Retinal pigment epithelial cell (primary cell): Measurements from ENCODE around the gene DDB1.
A peak's percentile ranks its signal among the peaks of the same experiment; 100 is the strongest.

ENCODE experiments used
- DNase-seq: peaks from one replicate; pipeline ENCODE4 v3.0.0-alpha.2; 2010; ENCODE audit warnings: low read depth
- H3K4me3 ChIP-seq: 2 replicates; pipeline ENCODE4 v1.5.1; 2011; ENCODE audit warnings: mild to moderate bottlenecking, low read length, control low read depth, moderate library complexity
- CTCF ChIP-seq: conservative IDR thresholded peaks from 2 replicates; pipeline ENCODE4 v1.5.1; 2011; ENCODE audit warnings: low read depth, low read length, control low read depth, inconsistent platforms

DDB1 gene

DNA sequence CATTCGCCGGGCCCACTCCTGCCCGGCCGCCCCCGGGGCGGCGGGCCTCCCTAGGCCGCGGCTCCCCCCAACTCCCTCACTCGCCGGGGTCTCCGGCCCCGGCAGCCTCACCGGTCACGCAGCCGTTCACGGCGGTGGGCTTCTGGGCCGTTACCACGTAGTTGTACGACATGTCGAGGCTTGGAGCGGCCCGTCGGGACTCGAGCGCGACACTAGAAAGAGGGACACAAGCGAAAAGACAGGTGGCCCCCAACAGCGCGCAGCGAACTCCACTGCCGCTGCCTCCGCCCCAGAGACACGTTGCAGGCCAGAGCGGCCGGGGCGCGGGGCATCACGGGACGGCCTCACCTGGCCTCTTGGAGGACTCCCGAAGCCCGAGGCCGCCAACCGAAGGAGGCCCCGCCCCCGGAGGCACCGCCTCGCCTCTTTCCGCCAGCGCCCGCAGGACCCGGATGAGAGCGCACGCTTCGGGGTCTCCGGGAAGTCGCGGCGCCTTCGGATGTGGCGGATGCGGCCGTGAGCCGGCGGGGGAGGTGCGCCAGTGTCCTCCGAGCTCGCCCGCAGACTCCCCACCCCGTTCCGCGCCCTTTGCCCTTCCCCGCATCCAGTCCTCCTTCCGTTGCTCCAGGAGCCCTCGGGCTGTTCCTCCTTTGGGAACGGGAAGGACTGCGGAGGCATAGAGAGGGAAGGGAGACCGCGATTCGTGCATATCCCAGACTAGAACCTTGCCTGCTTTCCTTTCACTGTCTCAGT, at the start of gene DDB1, which contains the start of gene TKFC:
Gene DDB1, minus strand, starts transcription at position 309 of the 753 bp plus-strand sequence. Its CDS starts 137 bp downstream, at position 172.
Gene TKFC, plus strand, starts transcription at position 432 of the 753 bp plus-strand sequence. CDS start 1,501 bp downstream, outside the sequence.
- TF ChIP-seq CTCF, result no peak
- DNase-seq, result peak; percentile 64
- peak within 1 kb of the TSS; percentile 92 for H3K4me3 ChIP-seq

DNA sequence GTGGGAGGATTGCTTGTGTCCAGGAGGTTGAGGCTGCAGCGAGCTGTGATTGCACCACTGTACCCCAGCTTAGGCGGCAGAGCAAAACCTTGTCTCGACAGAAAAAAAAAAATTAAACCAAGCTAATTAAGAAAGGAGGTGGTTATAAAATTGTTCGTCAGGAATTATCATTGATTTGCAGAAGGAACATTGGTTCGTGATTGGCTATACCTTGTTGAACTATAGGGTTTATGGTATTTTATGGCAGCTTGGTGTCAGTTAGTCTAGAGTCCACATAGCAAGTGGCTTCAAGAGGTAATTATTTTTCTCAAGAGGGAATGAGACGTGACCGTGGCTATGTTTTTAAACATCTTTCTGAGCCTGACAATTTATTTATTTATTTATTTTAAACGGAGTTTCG, 48.0 kb upstream of the DDB1 start:
- no peak for DNase-seq
- TF ChIP-seq CTCF, result no peak
- no peak overlapping the region for H3K4me3 ChIP-seq

GRCh38 chr11:61378713-61379313, 45.9 kb upstream of the DDB1 start:
- DNase-seq, result no peak
- no peak overlapping the region for H3K4me3 ChIP-seq
- TF ChIP-seq CTCF, result no peak

GRCh38 chr11:61377461-61378160, 44.7 kb upstream of the DDB1 start:
- TF ChIP-seq CTCF, result no peak
- no peak overlapping the region for H3K4me3 ChIP-seq
- no peak for DNase-seq

GRCh38 chr11:61375761-61376108, 42.8 kb upstream of the DDB1 start:
- no peak for DNase-seq
- no peak for TF ChIP-seq CTCF
- H3K4me3 ChIP-seq, result no peak overlapping the region

- TF ChIP-seq CTCF, result no peak
- DNase-seq, result no peak
- no peak overlapping the region for H3K4me3 ChIP-seq
Measured at GRCh38 chr11:61372659-61373420, 39.9 kb upstream of the DDB1 start.
